Measurements from ENCODE around the gene AMMECR1L.
A peak's percentile ranks its signal among the peaks of the same experiment; 100 is the strongest.
"Not testable (repeated sequence)": the region's sequence is repeated elsewhere in the genome, so short reads cannot be mapped to it uniquely, and the experiment has no call there.

Gene AMMECR1L

DNA sequence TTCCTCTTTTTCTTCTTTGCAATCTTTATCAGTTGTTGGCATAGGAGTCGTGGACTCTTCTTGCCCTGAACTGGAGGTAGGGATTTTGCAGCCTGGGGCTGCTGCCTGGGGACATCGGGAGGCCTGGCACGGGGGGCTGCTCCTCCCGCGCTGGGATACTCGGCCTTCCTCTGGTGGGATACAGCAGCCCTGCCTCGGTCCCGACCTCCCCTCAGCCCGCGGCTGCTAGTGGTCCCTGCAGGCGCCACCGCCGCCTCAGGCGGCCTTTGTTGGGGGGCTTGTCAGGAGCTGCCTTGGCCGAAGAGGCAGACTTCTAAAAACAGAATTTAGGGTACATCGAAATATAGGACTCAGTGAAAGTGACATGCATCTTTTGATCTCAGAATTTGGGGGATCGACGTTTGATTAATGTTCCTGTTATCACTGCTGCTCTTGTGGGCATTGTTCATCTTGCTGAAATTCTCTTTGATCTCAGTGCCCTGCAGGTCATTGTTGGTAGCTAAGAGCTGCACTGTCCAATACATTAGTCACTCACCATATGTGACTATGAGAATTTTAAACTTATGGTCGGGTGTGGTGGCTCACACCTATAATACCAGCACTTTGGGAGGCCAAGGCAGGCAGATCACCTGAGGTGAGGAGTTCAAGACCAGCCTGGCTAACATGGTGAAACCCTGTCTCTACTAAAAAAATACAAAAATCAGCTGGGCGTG lies 44.1 kb downstream of the AMMECR1L start:
- DNase-seq (ENCODE audit: low read depth in 2 of 2), result no peak

DNA sequence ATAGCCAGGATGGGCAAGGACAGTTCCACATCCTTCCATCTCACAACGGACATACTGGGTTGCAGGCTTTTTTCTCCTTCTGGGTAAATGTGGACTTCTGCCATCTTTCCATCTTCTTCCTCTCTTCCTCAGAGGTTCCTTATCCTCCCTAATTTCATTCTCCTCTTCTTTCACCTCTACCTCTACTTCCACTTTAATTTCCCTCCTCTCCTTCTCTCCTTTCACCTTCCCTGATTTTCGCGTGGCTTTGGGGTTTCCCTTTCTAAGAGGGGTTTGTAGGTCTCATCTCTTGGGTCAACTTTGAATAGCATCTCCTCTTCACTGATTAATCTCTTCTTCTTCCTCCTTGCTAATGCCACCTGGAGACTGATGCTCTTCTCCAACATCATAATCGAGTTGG lies 44.9 kb downstream of the AMMECR1L start:
- DNase-seq (ENCODE audit: low read depth in 2 of 2), result no peak

DNA sequence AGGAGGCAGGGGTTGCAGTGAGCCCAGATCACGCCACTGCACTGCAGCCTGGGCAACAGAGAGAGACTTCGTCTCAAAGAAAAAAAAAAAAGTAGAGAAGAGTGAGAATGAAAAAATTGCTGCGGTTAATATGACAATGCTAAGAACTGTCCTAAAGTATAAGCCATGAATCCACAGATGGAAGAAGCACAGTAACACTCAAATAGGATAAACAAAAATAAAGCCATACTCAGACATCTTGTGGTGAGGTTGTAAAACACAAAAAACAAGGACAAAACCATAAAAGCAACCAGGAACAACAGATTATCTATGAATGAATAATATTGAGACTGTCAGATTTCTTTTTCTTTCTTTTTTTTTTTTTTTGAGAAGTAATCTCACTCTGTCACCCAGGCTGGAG lies 50.8 kb downstream of the AMMECR1L start:
- DNase-seq (ENCODE audit: low read depth in 2 of 2), result no peak

DNA sequence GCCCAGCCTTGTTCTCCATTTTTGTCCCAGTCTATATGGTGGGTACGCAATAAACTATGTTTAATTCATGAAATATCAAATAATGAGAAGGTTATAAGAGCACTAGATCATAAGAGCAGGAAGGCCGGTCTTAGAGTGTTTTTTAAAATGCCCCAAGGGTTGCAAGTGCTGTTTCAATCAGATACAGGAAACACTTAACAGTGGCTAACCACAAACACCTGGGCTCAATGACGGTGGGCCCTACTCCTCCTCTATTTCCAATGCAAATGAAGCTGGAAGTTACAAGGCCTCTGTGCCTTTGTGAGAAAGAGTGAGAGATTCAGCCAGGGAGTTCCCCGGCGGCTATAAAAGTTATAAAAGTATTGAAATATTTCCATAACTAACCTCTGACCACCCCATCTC lies 55.9 kb downstream of the AMMECR1L start:
- peak; percentile 31 to 57 for DNase-seq (ENCODE audit: low read depth in 2 of 2)

DNA sequence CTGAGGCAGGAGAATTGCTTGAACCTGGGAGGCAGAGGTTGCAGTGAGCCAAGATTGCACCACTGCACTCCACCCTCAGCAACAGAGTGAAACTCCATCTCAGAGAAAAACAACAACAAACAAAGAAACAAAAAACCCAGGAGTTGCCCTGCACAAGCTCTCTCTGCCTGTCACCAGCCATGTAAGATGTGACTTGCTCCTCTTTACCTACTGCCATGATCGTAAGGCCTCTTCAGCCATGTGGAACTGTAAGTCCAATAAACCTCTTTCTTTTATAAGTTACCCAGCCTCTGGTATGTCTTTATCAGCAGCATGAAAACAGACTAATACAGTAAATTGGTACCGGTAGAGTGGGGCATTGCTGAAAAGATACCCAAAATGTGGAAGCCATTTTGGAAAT lies 59.0 kb downstream of the AMMECR1L start:
- DNase-seq (ENCODE audit: low read depth in 2 of 2), result not testable (repeated sequence)

DNA sequence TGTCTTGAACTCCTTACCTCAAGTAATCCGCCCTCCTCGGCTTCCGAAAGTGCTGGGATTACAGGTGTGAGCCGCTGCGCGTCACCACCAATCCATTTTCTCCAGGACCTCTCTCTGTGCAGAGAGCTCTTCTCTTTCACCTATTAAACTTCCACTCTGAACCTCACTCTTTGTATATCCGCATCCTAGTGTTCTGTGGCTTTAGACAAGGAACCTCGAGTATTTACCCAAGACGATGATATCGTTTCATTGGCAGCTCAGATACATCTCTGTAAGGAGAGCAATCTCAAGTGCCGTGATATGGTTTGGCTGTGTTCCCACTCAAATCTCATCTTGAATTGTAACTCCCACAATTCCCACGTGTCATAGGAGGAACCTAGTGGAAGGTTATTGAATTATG lies 59.7 kb downstream of the AMMECR1L start:
- DNase-seq (ENCODE audit: low read depth in 2 of 2), result no peak

DNA sequence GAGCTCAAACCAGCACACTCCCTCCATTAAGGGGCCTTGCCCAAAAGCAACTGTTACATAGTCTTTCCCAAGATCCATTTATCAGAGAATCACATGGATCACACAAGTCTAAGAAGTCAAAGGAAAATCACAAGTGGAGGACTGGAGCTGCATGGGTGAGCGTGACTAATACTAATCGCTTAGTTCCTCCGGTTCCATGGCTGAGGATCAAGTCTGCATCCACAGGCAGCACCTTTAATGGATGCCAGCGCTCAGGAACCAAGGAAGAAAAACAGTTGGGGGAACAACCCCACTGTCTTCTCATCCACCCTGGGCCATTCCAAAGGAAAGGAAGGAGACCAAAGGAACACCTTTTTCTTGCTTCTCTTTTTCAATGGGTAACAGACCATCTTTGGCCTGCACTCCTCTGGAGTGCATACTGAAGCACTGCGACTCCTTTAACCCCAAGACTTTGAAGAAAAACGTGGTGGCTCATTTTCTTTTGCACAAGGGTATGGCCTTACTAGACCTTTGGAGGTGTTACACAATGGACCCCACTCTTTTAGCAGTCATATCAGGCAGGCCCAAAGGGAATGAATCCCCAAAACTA lies 65.6 kb downstream of the AMMECR1L start:
- no peak for DNase-seq (ENCODE audit: low read depth in 2 of 2)

DNA sequence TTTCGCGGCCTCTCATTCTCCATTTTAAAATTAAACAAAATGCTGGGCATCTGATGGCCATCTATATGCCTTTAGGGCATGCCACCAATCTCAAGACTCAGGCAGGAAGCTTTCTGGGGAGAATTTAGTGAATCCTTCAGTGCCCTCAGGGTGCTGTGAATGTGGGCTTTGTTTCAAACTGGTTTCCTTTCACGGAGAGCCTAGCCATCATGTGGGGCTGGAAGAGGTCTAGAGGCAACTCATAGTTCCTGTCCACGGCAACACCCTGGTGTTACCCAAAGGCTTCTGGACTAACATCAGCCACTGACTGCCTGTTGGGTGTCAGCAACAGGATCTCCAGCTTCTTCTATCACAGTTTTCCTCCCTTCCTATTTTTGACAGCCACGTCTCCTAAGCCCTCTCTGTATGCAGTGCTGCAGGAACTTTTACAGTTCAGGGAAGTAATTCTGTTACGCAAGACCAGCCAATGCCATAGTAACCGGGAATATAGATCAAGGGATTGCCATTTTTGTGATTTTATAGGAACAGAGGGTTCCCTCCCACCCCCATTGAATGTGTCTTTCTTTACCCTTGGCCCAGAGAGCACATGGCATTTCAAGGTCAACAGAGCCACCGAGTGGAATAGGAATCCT lies 66.8 kb downstream of the AMMECR1L start:
- DNase-seq (ENCODE audit: low read depth in 2 of 2), result no peak

DNA sequence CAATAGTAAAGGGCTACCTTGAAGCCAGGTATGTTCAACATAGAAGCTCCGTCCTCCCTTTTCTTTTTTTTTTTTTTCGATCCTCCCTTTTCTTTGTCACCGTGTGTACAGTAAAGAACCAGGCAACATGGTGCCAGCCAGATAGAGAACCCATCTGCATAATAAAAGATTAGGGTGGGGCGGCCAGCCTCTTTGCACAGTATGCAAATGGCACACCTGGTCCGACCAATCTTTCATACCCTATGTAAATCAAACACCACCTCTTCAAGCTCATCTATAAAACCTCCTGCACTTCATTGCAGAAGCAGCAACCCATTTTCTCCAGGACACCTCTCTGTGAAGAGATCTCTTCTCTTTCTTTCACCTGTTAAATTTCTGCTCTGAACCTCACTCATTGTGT lies 67.5 kb downstream of the AMMECR1L start:
- DNase-seq (ENCODE audit: low read depth in 2 of 2), result no peak

DNA sequence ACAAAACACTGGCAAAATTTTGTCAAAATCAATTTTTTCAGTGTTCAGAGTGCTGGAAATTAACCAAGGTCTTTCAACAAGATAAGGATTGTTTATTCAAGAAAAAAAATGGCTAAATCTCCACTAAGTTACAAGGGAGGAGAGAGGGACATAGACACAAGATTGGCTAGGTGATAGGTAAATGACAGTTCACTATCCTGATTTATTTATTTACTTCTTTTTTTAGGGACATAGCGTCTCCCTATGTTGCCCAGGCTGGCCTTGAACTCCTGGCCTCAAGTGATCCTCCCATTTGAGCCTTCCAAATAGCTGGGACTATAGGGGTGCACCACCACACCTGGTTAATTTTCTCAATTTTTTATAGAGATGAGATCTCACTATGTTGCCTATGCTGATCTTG lies 71.1 kb downstream of the AMMECR1L start:
- DNase-seq (ENCODE audit: low read depth in 2 of 2), result no peak

DNA sequence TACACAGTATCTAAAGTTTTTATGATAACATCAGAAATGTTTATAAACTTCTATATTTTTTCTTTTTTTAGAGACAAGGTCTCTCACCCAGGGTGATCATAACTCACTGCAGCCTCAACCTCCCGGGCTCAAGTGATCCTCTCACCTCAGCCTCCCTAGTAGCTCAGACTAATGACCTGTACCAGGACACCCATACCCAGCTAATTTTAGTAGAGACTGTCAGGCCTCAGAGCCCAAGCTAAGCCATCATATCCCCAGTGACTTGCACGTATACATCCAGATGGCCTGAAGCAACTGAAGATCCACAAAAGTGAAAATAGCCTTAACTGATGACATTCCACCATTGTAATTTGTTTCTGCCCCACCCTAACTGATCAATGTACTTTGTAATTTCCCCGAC lies 73.3 kb downstream of the AMMECR1L start:
- not testable (repeated sequence) for DNase-seq (ENCODE audit: low read depth in 2 of 2)
